Activated T-helper 1 cell treated with Interleukin-2 at 50 U/mL for 16 hours (primary cell): ENCODE data around the gene SGSH.

ENCODE experiments used
- DNase-seq: peaks from one replicate; pipeline ENCODE4 v3.0.0-alpha.2; 2020; ENCODE audit warnings: low read depth

SGSH gene

GRCh38 chr17:80183581-80184422, 36.3 kb downstream of the SGSH start:
- no peak for DNase-seq

DNA sequence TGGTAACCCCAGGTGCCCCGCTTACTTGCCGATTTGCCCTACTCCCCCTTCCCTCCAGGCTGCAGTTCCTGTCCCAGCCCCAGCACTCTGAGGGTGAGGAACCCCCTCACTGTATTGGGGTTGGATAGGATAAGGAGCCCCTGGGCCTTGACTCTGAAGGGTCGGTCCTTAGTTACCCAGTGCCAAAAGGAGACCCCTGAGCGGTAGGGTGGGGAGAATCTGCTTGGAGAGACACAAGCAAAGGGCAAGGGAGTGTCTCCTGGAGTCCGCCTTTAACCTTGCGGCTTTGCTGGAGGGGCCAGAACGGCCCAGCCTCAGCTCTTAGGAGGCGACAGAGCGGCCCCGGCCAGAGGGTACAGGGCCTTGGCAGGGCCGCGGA, 37.3 kb downstream of the SGSH start:
- DNase-seq, result no peak

- no peak for DNase-seq
Observed at GRCh38 chr17:80182118-80182844, 37.9 kb downstream of the SGSH start.

- DNase-seq, result no peak
Observed at GRCh38 chr17:80181431-80181830, 38.7 kb downstream of the SGSH start.

DNA sequence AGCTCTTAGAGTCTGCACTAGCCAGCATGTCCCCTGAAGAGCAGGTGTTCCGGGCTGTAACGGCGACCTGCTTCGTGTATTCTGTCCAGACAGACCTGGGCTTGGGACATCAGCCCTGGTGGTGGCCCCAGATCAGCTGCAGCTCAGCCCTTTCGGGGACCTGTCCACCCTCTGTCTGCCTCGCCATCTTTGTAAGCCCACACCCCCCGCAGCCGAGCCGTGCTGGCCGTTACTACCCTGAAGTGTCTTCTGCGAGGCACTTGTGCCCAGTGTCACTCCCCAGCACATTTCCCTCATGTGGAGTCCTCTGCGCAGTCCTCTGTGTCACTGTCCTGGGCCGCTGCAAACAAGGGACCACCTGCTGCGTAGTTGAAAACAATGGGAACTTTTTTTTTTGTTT, 39.9 kb downstream of the SGSH start:
- DNase-seq, result no peak

- DNase-seq, result no peak
Observed at GRCh38 chr17:80177986-80178595, 42.0 kb downstream of the SGSH start.

GRCh38 chr17:80176757-80177156, 43.4 kb downstream of the SGSH start:
- no peak for DNase-seq

DNA sequence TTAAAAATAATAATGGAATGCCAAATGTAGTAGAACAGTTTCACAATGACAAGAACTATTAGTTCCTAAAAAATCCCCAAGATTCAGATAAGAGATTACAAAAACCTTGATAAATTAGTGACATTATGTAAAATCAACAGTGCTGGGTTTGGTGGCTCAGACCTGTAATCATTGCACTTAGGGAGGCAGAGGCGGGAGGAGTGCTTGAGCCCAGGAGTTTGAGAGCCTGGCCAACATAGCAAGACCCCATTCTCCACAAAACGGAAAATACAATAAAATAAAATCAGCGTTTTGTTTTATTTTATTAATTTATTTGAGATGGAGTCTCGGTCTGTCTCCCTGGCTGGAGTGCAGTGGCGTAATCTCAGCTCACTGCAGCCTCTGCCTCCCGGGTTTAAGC, 46.2 kb downstream of the SGSH start:
- DNase-seq, result no peak

GRCh38 chr17:80173126-80173525, 47.0 kb downstream of the SGSH start:
- no peak for DNase-seq

DNA sequence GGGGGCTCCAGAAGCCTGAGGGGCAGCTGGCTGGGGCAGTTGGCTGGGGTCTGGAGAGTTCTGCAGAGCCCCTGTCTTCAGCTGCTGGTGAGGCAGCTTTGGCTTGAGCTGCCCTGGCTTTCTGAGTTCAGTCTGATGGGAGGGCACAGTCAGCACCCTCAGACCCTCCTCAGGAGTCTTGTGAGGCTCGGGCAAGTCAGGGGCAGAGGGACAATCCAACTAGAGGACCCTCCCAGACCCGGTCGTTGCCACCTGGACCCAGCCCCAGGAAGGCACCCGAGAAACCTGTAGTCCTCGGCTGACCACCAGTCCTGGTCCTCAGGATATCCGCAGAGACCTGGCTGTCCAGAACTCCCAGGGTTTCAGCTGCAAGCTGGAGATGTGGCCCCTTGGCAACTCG, 48.5 kb downstream of the SGSH start:
- DNase-seq, result no peak

GRCh38 chr17:80169784-80170500, 50.2 kb downstream of the SGSH start, which contains the start of gene CARD14:
Gene CARD14 (plus strand): TSS chr17:80170030. CDS start chr17:80181439, 11,409 bp downstream.
- DNase-seq, result no peak

DNA sequence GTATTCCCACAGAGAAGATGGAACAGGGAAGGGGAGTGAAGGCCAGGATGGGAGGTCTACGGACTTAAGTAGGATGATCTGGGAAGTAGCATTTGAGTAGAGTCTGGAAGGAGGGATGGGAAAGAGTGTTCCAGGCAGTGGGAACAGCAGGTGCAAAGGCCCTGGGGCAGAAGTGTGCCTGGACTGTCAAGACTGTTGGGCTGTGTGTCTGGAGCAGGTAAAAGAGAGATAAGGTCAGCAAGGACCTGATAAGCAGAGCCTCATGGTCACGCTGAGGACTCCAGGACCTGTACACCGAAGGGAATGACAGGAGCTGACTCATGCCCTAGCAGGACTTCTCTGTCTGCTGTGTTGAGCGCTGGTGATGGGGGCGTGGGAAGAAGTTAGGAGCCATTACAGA, 51.0 kb downstream of the SGSH start:
- DNase-seq, result no peak

GRCh38 chr17:80168371-80168770, 51.8 kb downstream of the SGSH start:
- DNase-seq, result no peak

DNA sequence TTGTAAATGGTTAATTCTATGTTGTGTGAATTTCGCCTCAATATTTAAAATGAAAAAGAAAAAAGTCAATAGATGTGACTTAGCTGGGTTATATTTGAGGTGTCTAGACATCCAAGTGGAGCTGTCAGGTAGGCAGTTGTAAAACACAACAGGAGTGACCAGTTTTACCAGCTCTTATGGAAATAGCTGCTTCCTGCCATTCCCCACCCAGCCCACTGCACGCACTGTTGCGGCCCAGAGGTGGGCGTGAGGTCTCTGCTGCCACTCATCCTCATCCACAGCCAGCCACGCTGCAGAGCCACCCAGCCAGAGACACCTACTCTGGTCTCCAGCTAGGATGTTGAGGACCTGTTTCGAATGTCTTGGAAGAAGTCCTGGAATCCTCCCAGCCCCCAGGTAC, 53.7 kb downstream of the SGSH start:
- no peak for DNase-seq

DNA sequence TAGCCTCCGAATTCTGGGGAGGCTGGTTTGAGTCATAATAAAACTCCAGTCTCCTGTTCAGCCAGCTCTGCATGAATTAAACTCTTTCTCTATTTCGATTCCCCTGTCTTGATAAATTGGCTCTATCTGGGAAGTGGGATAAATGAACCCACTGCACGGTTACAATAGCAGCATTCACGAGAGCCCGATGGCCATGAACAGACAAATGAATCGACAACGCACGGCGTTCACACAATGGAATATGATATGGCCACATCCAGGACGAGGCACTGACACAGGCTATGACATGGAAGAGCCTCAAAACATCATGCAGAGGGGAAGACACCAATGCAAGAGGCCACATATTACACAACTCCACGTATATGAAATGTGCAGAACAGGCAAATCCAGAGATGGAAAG, 55.9 kb downstream of the SGSH start:
- DNase-seq, result no peak

DNA sequence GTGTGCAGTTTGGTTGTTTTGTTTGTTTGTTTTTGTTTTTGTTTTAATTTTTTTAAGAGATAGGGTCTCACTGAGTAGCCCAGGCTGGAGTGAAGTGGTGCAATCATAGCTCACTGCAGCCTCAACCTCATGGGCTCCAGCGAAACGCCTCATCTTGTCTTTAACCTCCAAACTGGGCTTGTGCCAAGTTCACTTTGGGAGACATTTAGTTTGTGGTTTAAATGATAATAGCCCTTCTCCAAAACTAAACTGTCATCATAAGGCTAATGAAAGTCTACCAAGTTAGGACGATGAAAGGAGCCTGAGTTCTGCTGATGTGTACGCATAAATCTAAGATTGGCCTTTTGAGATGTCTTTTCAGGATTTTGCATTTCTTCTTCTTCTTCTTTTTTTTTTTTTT, 56.8 kb downstream of the SGSH start:
- no peak for DNase-seq

- no peak for DNase-seq
Observed at GRCh38 chr17:80160536-80160935, 59.6 kb downstream of the SGSH start.
